Breast epithelium (tissue), 4 donors: Measurements from ENCODE around the gene DDR2. TPM values are rescaled to one million over a fixed set of nuclear protein-coding genes. Genes with fewer than 3 reads are reported as not detected.
"Not testable (repeated sequence)": the region's sequence is repeated elsewhere in the genome, so short reads cannot be mapped to it uniquely, and the experiment has no call there.

Source experiments
- DNase-seq, 2 donors: peaks; one replicate each; pipeline ENCODE4 v3.0.0-alpha.2; 2019; ENCODE audit warnings: low spot score in 2 of 2
- H3K27ac ChIP-seq, 2 donors: fragments of 200-600 bp; sonication (generic) in 1 of 2; one replicate each; pipeline ENCODE4 v1.5.1; 2016 to 2019; ENCODE audit warnings: mild to moderate bottlenecking in 1 of 2
- H3K27me3 ChIP-seq, 2 donors: fragments of 200-600 bp; sonication (generic) in 1 of 2; one replicate each; pipeline versions ENCODE4 v1.5.1 to v1.6.0; 2017 to 2019; ENCODE audit warnings: control low read depth in 1 of 2, mild to moderate bottlenecking in 1 of 2
- H3K36me3 ChIP-seq: fragments of 200-600 bp; one replicate; pipeline ENCODE4 v1.5.1; 2019
- H3K4me1 ChIP-seq, 2 donors: fragments of 200-600 bp; sonication (generic); one replicate each; pipeline ENCODE4 v1.5.1; 2016 to 2019; ENCODE audit warnings: control low read depth in 1 of 2
- H3K4me3 ChIP-seq, 3 donors: fragments of 200-600 bp; sonication (generic); 1 replicate in 2 of 3; 2 replicates in 1 of 3; pipeline ENCODE4 v1.5.1; 2016 to 2019; ENCODE audit warnings: mild to moderate bottlenecking in 3 of 3, moderate library complexity in 2 of 3
- H3K9me3 ChIP-seq, 2 donors: fragments of 200-600 bp; sonication (generic) in 1 of 2; one replicate each; pipeline ENCODE4 v1.5.1; 2016 to 2019; ENCODE audit warnings: control low read depth in 1 of 2
- POLR2A ChIP-seq: fragments of 450-650 bp; IDR thresholded peaks from one replicate; pipeline ENCODE4 v1.6.1; 2016; ENCODE audit warnings: antibody characterized with exemption, mild to moderate bottlenecking, moderate library complexity
- POLR2AphosphoS5 ChIP-seq, 3 donors: sonication (generic); formaldehyde crosslinking; IDR thresholded peaks; one replicate each; pipeline ENCODE4 v1.6.1; 2017; ENCODE audit warnings: antibody characterized with exemption in 3 of 3
- intact Hi-C: fragments of 100-400 bp; cut with DNase I; formaldehyde crosslinking; loops from one replicate; pipeline ENCODE4 v1.15.1; 2023; ENCODE audit warnings: low total_unique reads
- total RNA-seq, 3 donors: library from RNA; depleted of rRNA; stranded (reverse); fragments of >200 nt; gene quantifications; one replicate each; pipeline ENCODE4 v1.1.0, GENCODE V29; 2016
- TF ChIP-seq, protein P1 (sequence below), 3 donors: fragments of 450-650 bp; IDR thresholded peaks; one replicate each; pipeline ENCODE4 v1.5.1; 2016 to 2017; ENCODE audit warnings: antibody characterized with exemption in 3 of 3, mild to moderate bottlenecking in 3 of 3, moderate library complexity in 3 of 3

The DDR2 gene
- total RNA-seq, 3 donors from 2014 or later, result 41.9 to 238 (median 47.2) TPM

DNA sequence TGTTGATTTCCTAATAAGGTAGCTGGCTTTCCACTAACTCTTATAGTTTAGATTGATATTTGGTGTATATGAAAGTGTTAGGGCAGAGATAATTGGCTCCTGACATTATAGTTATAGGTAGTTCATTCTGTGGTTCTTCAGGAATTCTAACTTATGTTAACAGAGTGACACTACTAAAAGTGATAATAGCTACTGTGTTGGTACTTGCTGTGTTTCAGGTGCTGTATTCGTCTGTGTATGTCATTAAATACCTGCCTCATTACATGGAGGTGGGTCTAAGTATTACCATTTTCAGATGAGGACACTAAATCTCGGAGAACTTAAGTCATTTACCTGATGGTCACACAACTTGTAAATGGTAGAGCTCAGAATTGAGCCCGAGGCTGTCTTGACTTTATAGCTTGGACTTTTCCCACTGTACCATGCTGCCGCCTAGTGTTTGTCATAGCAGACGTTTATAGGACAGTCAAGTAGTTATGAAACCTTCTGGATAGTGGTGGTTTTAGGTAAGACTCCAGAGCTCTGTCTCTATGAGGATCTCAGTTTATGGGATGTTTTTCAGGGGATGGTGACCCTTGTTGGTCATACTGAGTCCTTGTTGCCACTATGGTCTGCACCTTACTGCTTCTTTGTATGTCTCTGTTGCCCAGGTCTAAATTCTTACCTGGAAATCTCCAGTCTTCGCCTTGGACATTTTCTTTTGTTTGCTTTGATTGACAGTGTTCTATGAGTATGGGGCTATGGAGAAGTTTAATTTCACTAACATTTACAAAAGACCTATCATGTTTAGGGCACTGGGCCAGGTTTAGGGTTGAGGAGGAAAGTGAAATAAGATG, 167.9 kb downstream of the DDR2 start:
- H3K36me3 ChIP-seq, H3K27ac ChIP-seq, H3K27me3 ChIP-seq, H3K4me1 ChIP-seq, H3K4me3 ChIP-seq, H3K9me3 ChIP-seq, intact Hi-C loops: not testable (repeated sequence)
- peak; percentile 61 to 67 for DNase-seq
- TF ChIP-seq, protein P1, sequence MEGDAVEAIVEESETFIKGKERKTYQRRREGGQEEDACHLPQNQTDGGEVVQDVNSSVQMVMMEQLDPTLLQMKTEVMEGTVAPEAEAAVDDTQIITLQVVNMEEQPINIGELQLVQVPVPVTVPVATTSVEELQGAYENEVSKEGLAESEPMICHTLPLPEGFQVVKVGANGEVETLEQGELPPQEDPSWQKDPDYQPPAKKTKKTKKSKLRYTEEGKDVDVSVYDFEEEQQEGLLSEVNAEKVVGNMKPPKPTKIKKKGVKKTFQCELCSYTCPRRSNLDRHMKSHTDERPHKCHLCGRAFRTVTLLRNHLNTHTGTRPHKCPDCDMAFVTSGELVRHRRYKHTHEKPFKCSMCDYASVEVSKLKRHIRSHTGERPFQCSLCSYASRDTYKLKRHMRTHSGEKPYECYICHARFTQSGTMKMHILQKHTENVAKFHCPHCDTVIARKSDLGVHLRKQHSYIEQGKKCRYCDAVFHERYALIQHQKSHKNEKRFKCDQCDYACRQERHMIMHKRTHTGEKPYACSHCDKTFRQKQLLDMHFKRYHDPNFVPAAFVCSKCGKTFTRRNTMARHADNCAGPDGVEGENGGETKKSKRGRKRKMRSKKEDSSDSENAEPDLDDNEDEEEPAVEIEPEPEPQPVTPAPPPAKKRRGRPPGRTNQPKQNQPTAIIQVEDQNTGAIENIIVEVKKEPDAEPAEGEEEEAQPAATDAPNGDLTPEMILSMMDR (IDR thresholded peaks at IDR 0.05), result peak in 2 of 3 donors; percentile 59 to 77

DNA sequence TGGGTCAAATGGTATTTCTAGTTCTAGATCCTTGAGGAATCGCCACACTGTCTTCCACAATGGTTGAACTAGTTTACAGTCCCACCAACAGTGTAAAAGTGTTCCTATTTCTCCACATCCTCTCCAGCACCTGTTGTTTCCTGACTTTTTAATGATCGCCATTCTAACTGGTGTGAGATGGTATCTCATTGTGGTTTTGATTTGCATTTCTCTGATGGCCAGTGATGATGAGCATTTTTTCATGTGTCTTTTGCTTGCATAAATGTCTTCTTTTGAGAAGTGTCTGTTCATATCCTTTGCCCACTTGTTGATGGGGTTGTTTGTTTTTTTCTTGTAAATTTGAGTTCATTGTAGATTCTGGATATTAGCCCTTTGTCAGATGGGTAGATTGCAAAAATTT, 175.2 kb downstream of the DDR2 start:
- H3K36me3 ChIP-seq, H3K9me3 ChIP-seq, H3K4me1 ChIP-seq, H3K4me3 ChIP-seq, H3K27me3 ChIP-seq, intact Hi-C loops, DNase-seq, H3K27ac ChIP-seq: not testable (repeated sequence)

DNA sequence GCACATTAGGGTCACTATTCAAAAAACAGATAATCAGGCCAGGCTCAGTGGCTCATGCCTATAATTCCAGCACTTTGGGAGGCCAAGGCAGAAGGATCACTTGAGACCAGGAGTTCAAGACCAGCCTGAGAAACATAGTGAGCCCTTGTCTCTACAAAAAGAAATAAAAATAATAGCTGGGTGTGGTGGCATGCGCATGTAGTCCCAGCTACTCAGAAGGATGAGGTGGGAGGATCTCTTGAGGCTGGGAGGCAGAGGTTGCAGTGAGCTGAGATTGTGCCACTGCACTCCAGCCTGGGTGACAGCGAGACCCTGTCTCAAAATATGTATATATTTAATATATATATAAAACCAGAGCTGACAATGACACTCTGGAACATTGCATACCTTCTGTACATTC, 180.1 kb downstream of the DDR2 start:
- H3K9me3 ChIP-seq, H3K4me3 ChIP-seq, H3K4me1 ChIP-seq, intact Hi-C loops, H3K36me3 ChIP-seq, DNase-seq, H3K27ac ChIP-seq, H3K27me3 ChIP-seq: not testable (repeated sequence)

DNA sequence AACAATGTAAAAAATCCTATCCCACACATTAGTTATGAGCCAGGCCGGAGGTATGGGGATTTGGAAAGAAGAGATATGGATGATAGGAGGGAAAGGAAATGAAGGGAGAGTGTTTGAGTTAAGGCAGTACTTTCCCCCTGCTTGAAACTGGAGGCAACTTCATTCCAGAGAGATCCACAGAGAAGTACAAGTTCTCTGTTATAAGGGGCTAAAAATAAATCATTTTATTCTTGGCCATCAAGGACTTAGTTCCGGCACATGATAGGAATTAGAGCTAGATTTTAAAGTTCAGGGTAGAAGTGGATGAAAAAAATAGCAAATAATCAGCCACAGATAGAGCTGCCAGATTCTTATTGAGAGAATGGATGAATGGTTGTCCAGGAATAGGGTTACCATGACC, 185.9 kb downstream of the DDR2 start:
- H3K36me3 ChIP-seq, intact Hi-C loops, H3K27ac ChIP-seq, DNase-seq, H3K4me1 ChIP-seq, H3K27me3 ChIP-seq, H3K9me3 ChIP-seq, H3K4me3 ChIP-seq: not testable (repeated sequence)

DNA sequence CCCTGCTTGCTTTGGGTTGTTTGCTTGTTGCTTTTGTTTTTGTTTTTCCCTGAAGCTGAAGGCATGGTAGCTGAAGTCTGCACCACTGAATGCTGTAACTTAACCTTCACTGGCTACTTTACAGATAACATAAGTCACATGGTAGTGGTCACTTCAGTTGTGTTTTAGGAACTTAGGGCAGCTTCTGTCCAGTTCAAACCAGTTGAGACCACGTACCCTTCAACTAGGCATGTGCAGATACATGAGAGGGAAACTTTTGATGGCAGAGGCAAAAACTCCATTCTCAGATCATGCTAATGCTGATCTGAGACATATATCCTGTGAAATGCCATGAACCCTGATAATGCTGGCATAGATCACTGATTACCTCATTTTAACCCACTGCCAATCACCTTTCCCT, 186.4 kb downstream of the DDR2 start:
- H3K36me3 ChIP-seq, H3K9me3 ChIP-seq, H3K4me3 ChIP-seq, H3K4me1 ChIP-seq, H3K27ac ChIP-seq, DNase-seq, H3K27me3 ChIP-seq, intact Hi-C loops: not testable (repeated sequence)

DNA sequence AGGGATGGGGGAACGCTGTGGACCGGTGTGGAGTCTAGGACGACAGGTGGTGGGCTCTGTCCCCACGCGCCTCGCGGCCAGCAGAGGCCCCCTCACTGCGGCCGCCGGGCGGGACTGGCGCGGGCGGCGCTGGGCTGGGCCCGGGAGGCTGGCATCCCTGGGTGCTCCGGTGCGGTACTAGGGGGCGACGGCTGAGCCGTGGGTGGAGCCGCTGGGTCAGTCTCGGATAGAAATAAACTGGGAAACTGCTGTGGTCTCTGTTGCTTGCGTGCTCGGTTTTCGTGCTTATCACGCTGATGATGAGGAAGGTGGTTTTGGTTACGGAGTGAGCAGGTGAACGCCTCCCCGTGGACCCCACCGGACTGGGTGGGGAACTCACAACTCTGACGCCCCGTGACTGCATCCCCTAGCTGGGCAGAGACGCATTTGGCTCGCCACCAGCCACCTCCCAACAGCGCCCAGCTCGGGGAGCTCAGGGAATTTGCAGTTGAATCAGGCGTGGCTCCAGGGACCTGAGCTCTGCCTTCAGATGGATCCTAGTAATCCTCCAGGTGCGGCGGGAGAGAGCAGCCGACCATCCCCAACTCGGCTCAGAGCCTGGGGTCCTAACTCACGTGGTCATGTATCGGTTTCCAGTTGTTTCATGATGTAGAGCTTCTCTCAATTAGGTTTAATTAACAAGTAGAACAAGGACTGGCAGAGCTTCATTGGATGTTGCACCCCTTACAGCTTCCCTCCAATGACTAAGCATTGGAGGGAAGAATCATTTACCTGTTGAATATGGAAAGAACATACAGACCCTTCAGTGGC, 190.3 kb downstream of the DDR2 start:
- Histone ChIP-seq H3K4me3 (peak overlapping the region; percentile 28 to 67 (median 45)), H3K27me3 (peaks cover 0 to 4% of the 10 kb centered on the region in 2 donors), H3K4me1 (peaks cover 0 to 5% of the 10 kb centered on the region in 2 donors), H3K36me3 (no peaks in the 10 kb centered on the region), H3K9me3 (no peaks in the 10 kb centered on the region), H3K27ac (no peak overlapping the region)
- peak in 1 of 2 donors; percentile 52 for DNase-seq
- intact Hi-C loops, result no loop called here
- TF ChIP-seq POLR2A, result no peak
- TF ChIP-seq, protein P1 (IDR thresholded peaks at IDR 0.05), result no peak
- TF ChIP-seq POLR2AphosphoS5 (IDR thresholded peaks at IDR 0.05), result no peak

DNA sequence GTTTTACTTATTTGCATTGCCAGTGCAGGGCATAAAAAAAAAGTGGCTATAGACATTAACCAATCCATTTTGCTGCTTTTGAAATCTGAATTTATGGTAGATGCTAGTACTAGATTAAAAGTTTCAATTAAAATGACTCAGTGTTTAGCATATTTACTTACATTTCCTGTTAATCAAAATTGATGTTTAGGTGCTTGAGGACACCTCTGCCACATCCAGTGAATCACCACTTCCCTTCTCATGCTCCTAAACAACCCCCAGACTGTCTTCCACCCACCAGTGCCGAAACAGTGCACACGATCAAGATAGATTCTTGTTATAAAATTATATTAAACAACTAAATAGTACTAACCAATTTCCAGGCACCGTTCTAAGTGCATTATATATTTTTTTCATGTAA, 191.0 kb downstream of the DDR2 start:
- Histone ChIP-seq H3K27me3 (peaks cover 0 to 4% of the 10 kb centered on the region in 2 donors), H3K9me3 (no peaks in the 10 kb centered on the region), H3K4me1 (peaks cover 0 to 5% of the 10 kb centered on the region in 2 donors), H3K4me3 (peak overlapping the region in 1 of 3 donors; percentile 67), H3K27ac (no peak overlapping the region), H3K36me3 (no peaks in the 10 kb centered on the region)
- TF ChIP-seq, protein P1 (IDR thresholded peaks at IDR 0.05), result no peak
- TF ChIP-seq POLR2A, result no peak
- TF ChIP-seq POLR2AphosphoS5 (IDR thresholded peaks at IDR 0.05), result no peak
- DNase-seq, result no peak
- intact Hi-C loops, result no loop called here
